ENCODE measurements around the gene CLECL1.
"Not testable (repeated sequence)": the region's sequence is repeated elsewhere in the genome, so short reads cannot be mapped to it uniquely, and the experiment has no call there.

Gene CLECL1

DNA sequence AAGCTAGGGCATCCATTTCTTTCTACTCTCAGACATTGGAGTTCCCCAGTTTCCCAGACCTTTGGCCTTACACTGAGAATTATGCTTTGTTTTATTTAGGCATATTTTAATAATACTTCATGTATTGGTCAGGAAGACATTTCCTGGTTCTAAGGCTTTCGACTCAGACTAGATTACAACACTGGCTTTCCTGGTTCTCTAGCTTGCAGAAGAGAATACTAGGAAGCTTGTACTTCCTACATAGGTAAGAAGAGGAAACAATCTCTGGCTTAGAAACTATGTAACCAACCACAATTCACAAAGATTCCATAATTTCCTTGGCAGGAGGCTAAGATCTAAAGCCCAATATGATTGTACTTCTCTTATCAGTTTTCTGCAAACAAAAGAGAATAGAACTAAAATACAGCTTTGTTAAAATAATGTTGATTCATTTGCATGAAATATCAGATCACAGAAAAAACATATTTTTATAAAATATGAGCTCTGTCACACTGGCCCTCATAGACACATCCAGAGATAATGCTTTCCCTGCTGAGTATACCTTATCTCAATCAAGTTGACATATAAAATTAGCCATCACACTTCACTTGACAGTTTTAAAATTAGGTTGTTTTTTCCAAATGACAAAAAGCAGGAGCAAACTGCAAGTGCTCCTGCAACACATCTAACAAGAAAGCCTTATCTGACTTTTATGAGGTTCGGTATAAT is 32.8 kb downstream of the CLECL1 start:
- intact Hi-C loops (cut with DNase I), result no loop called here

GRCh38 chr12:9699269-9699897 is 33.5 kb downstream of the CLECL1 start:
- DNase-seq, result no peak
- intact Hi-C loops (cut with DNase I), result no loop called here

More for the DNA sequence above, 32.8 kb downstream of the CLECL1 start:
- no peak for DNase-seq

DNA sequence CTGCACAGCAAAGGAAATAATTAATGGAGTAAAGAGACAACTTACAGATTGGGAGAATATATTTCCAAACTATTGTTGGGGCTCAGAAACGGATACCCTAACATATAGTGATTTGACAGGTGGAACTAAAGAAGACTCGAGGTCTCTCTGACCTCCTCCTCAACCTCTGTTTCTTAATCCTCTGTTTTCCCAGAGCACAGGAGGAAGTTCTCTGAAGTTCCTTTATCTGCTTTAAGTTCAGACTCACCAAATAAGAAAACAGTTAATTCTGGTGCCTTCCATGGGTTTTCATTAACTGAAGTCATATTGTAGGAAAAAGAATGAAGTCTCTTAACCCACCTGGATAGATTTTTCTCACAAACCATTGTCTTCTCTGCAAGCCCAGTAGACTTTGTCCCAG is 34.2 kb downstream of the CLECL1 start:
- DNase-seq, result no peak
- intact Hi-C loops (cut with DNase I), result no loop called here

DNA sequence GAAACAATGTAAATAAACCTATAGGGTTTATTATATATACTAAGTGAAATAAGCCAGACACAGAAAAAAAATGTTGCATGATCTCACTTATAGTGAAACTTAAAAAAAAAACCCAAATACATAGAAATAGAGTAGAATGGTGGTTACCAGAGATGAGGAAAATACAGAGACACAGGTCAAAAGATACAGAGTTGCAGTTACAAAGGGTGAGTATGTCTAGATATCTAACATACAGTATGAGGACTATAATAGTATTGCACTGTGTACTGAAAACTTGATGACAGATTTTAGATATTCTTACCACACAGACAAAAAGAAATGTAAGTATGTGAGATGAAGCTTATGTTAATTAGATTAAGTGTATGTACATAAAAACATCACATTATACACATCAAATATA is 35.3 kb downstream of the CLECL1 start:
- DNase-seq, result no peak
- intact Hi-C loops (cut with DNase I), result no loop called here

DNA sequence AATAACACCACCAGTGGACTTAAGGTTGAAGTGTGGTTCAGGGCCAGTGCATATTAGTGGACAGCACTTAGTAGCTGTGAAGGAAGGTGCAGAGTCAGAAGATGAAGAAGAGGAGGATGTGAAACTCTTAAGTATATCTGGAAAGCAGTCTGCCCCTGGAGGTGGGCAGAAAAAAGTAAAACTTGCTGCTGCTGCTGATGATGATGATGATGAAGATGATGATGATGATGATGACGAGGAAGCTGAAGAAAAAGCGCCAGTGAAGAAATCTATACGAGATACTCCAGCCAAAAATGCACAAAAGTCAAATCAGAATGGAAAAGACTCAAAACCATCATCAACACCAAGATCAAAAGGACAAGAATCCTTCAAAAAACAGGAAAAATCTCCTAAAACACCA is 37.2 kb downstream of the CLECL1 start:
- DNase-seq, result not testable (repeated sequence)

GRCh38 chr12:9695150-9695549 is 37.7 kb downstream of the CLECL1 start:
- peak in 1 of 10 donors; percentile 43 for DNase-seq
- intact Hi-C loops (cut with DNase I), result not testable (repeated sequence)

More for the DNA sequence above, 37.2 kb downstream of the CLECL1 start:
- intact Hi-C loops (cut with DNase I), result not testable (repeated sequence)

GRCh38 chr12:9694241-9694640 is 38.7 kb downstream of the CLECL1 start:
- intact Hi-C loops (cut with DNase I), result no loop called here
- no peak for DNase-seq

- no peak for DNase-seq
- intact Hi-C loops (cut with DNase I), result no loop called here
Observed at GRCh38 chr12:9692909-9693308, 40.0 kb downstream of the CLECL1 start.

DNA sequence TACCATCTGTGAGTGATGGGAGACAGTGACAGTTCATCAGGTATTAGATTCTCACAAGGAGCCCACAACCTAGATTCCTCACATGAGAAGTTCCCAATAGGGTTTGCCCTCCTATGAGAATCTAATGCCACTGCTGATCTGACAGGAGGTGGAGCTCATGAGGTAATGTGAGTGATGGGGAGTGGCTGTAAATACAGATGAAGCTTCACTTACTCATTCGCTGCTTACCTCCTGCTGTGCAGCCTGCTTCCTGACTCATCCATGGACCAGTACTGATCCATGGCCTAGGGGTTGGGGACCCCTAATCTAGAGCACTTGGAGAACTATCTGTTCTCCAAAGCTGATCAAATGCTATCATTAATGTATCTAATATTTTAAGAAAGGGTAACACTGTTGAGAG is 45.7 kb downstream of the CLECL1 start:
- peak in 1 of 10 donors; percentile 43 for DNase-seq
- intact Hi-C loops (cut with DNase I), result no loop called here

GRCh38 chr12:9685915-9686314 is 47.0 kb downstream of the CLECL1 start:
- DNase-seq, result peak in 1 of 10 donors; percentile 31
- intact Hi-C loops (cut with DNase I), result no loop called here

GRCh38 chr12:9685366-9685765 is 47.5 kb downstream of the CLECL1 start:
- DNase-seq, result peak in 1 of 10 donors; percentile 29
- intact Hi-C loops (cut with DNase I), result not testable (repeated sequence)

- intact Hi-C loops (cut with DNase I); DNase-seq: not testable (repeated sequence)
Observed at GRCh38 chr12:9682949-9683348, 49.9 kb downstream of the CLECL1 start.

DNA sequence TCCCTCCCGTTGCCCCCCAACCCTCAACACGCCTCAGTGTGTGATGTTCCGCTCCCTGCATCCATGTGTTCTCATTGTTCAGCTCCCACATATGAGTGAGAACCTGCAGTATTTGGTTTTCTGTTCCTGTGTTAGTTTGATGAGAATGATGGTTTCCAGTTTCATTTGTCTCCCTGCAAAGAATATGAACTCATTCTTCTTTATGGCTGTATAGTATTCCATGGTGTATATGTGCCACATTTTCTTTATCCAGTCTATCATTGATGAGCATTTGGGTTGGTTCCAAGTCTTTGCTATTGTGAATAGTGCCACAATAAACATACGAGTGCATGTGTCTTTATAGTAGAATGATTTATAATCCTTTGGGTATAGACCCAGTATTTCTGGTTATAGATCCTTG is 50.4 kb downstream of the CLECL1 start:
- intact Hi-C loops (cut with DNase I); DNase-seq: not testable (repeated sequence)

GRCh38 chr12:9674226-9674590 is 58.7 kb downstream of the CLECL1 start:
- intact Hi-C loops (cut with DNase I), result no loop called here
- no peak for DNase-seq

DNA sequence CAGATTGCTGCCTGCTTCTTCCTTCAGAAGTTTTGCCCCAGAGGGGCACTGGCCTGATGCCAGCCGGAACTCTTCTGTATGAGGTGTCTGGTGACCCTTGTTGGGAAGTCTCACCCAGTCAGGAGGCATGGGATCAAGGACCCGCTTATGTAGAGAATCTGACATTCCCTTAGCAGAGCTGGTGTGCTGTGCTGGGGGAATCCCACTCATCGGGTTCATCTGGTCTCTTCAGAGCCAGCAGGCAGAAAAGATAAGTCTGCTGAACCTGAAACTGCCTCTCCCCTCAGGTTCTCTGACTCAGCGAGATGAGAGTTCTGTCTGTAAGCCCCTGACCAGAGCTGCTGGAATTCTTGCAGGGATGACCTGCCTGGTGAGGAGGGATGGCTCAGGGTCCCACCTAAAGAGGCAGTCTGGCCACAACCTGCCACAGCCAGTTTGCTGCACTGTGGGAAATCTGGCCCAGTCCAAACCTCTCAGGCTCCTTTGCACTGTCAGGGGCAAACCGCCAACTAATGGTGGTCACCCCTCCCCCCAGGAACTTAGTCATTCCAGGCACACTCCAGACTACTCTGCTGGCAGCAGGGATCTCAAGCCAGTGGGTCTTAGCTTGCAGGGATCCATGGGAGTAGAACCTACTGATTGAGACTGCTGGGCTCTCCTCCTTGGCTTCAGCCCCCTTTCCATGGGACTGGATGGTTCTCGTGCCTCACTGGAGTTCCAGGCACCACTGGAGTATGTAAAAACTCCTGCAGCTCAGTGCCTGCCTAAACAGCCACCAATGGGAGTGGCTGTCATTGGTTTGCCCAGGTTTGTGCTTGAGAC is 59.3 kb downstream of the CLECL1 start:
- intact Hi-C loops (cut with DNase I), result no loop called here
- DNase-seq, result peak in 2 of 10 donors; percentile 11 to 71
